Ascending aorta (tissue), 2 donors: ENCODE measurements around the gene CFAP119. TPM values are rescaled to one million over a fixed set of nuclear protein-coding genes. Genes with fewer than 3 reads are reported as not detected.

Source experiments
- DNase-seq, 2 donors: peaks; one replicate each; pipeline ENCODE4 v3.0.0-alpha.2; 2019; ENCODE audit warnings: low spot score in 2 of 2
- H3K27ac ChIP-seq, 2 donors: fragments of 200-600 bp; sonication (generic); one replicate each; pipeline ENCODE4 v1.5.1; 2016 to 2017; ENCODE audit warnings: mild to moderate bottlenecking in 1 of 2
- H3K27me3 ChIP-seq: fragments of 200-600 bp; sonication (generic); one replicate; pipeline ENCODE4 v1.5.1; 2017
- H3K36me3 ChIP-seq, 2 donors: fragments of 200-600 bp; sonication (generic); one replicate each; pipeline ENCODE4 v1.5.1; 2016
- H3K4me1 ChIP-seq, 2 donors: fragments of 200-600 bp; sonication (generic); one replicate each; pipeline ENCODE4 v1.5.1; 2016 to 2017; ENCODE audit warnings: mild to moderate bottlenecking in 1 of 2
- H3K4me3 ChIP-seq, 2 donors: fragments of 200-600 bp; sonication (generic); one replicate each; pipeline ENCODE4 v1.5.1; 2016 to 2017; ENCODE audit warnings: mild to moderate bottlenecking in 1 of 2
- H3K9me3 ChIP-seq, 2 donors: fragments of 200-600 bp; sonication (generic); one replicate each; pipeline ENCODE4 v1.5.1; 2016
- intact Hi-C: fragments of 100-400 bp; cut with DNase I; formaldehyde crosslinking; loops from one replicate; pipeline ENCODE4 v1.15.1; 2023
- total RNA-seq: library from RNA; depleted of rRNA; stranded (reverse); fragments of >200 nt; gene quantifications from one replicate; pipeline ENCODE4 v1.1.0, GENCODE V29; 2016
- TF ChIP-seq, protein P1 (sequence below), 3 experiments: fragments of 200-600 bp in 2 of 3; fragments of 450-650 bp in 1 of 3; sonication (generic) in 2 of 3; IDR thresholded peaks; one replicate each; pipeline ENCODE4 v1.5.1; 2016 to 2019; ENCODE audit warnings: antibody characterized with exemption in 3 of 3, mild to moderate bottlenecking in 1 of 3, moderate library complexity in 1 of 3

Gene CFAP119
- total RNA-seq, 1 donor from 2014 or later, result not detected

DNA sequence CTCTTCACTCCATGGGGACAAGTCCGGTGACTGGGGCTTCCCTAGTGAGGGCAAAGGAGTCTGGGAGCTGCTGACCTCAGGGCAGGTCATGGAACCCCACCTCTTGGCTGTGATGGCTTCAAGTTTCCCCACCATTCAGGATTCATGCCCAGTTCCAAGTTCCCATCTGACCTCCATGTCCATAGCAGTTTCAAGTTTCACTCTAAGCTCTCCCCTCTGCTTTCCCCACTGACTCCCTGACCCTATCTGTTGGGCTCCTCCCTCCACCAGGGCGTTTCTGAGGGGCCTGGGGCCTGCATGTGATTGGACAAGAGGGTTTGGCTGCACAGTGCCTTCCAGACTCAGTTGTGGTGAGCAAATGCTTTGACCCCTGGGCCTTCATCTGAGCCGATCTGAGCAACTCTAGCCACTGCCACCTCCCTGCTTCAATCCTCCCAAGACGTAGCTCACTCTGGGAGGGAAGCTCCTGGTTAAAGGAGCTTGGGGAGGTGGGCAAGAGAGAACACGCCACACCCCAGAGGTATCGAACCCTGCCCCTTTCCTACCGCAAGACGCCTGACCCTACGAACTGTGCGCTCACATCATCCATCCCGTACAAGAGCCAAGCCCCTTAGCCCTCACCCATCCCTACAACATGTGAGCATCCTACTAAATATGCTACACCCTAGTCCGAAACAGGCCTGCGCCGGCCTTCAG, 16.8 kb upstream of the CFAP119 start:
- intact Hi-C loops, result loop anchor here (5.0 kb wide), 1 partner anchor 34 kb away; no protein-coding TSS in a partner anchor
- no peak overlapping the region for H3K27ac ChIP-seq
- no peak overlapping the region for H3K4me3 ChIP-seq
- no peak for DNase-seq
- TF ChIP-seq, protein P1, sequence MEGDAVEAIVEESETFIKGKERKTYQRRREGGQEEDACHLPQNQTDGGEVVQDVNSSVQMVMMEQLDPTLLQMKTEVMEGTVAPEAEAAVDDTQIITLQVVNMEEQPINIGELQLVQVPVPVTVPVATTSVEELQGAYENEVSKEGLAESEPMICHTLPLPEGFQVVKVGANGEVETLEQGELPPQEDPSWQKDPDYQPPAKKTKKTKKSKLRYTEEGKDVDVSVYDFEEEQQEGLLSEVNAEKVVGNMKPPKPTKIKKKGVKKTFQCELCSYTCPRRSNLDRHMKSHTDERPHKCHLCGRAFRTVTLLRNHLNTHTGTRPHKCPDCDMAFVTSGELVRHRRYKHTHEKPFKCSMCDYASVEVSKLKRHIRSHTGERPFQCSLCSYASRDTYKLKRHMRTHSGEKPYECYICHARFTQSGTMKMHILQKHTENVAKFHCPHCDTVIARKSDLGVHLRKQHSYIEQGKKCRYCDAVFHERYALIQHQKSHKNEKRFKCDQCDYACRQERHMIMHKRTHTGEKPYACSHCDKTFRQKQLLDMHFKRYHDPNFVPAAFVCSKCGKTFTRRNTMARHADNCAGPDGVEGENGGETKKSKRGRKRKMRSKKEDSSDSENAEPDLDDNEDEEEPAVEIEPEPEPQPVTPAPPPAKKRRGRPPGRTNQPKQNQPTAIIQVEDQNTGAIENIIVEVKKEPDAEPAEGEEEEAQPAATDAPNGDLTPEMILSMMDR (IDR thresholded peaks at IDR 0.05), result no peak
- H3K36me3 ChIP-seq, result peaks cover 21 to 27% of the 10 kb centered on the region in 2 donors
- no peaks in the 10 kb centered on the region for H3K9me3 ChIP-seq
- peaks cover 2 to 13% of the 10 kb centered on the region in 2 donors for H3K4me1 ChIP-seq
- H3K27me3 ChIP-seq, result no peaks in the 10 kb centered on the region

DNA sequence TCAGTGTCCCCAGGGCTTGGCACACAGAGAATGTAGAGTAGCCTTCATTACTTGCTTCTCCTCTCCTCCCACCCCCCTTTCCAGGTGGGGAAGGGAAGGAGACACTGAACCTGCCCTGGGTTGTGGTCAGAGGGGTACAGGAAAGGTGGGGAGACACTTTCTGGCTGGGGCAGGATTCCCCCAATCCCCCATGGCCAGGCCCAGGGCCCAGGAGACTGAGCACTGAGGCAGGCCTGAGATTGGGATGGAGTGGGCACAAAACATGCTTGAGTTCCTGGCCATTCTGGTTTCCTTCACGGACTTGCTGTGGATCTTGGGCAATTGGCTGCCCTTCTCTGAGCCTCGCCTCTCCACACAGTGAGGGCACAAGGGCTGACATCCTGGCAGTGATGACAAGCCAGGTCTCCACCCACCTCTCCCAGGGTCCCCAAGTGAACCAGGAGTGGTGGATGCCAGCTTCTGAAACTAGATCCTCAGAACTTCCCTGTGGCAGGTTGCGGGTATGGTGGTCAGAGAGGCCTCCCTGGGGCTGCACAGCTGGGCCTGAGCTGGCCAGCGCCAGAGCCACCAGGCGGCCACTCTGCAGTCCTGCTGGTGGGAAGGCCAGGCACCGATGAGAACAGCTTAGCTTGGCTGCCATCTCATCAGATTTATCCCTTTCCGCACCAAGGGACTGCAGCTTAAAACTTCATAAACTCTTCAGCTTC, 15.9 kb upstream of the CFAP119 start:
- Histone ChIP-seq H3K36me3 (peaks cover 17 to 27% of the 10 kb centered on the region in 2 donors), H3K9me3 (no peaks in the 10 kb centered on the region), H3K27ac (peak overlapping the region; percentile 22 to 30), H3K27me3 (no peaks in the 10 kb centered on the region), H3K4me1 (peaks cover 2 to 13% of the 10 kb centered on the region in 2 donors), H3K4me3 (no peak overlapping the region)
- DNase-seq, result no peak
- intact Hi-C loops, result loop anchor here (5.0 kb wide), 1 partner anchor 35 kb away; no protein-coding TSS in a partner anchor
- TF ChIP-seq, protein P1 (IDR thresholded peaks at IDR 0.05), result no peak

DNA sequence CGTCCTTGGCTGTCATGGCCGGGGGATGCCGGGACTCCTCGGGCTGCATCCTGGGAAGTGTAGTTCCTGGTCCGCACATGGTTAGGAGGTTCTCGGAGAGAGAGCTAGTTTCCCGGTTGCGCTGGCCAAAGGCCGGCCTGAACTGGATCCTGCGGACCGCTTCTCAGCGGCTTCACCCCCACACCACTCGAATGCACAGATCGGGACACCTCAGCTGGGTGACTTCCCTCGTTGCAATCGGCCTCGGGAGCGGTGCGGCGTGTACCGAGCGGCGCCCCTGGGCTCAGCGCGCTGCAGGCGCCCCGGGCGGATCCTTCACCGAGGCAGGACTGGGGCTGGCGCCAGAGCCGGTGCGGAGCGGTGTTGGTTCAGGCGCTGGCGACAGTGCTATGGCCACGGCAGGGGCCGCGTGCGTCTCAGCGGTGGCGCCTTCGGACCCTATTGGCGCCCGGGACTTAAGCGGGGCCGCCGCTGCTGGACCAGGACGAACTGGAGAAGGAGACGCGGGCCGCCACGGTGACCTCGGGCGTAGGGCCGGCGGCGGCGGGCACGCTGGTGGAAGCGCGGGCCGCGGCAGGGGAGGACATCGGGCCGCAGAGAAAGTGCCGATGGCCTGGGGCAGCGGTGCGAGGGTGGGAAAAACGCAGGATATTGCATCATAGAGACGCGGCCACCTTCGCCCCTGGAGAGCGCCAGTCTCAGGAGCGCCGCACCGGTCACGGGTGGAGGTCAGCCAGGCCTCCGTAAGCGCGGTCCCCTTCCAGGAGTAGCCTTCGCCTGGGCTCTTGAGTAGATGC, 13.7 kb upstream of the CFAP119 start:
- Histone ChIP-seq H3K36me3 (peaks cover 27 to 34% of the 10 kb centered on the region in 2 donors), H3K9me3 (no peaks in the 10 kb centered on the region), H3K4me3 (peak overlapping the region; percentile 75 to 86), H3K27ac (peak overlapping the region; percentile 79 to 86), H3K27me3 (no peaks in the 10 kb centered on the region), H3K4me1 (peaks cover 2 to 13% of the 10 kb centered on the region in 2 donors)
- intact Hi-C loops, result loop anchor here (5.0 kb wide), 1 partner anchor 37 kb away; no protein-coding TSS in a partner anchor
- peak; percentile 32 to 90 for DNase-seq
- TF ChIP-seq, protein P1 (IDR thresholded peaks at IDR 0.05), result no peak

DNA sequence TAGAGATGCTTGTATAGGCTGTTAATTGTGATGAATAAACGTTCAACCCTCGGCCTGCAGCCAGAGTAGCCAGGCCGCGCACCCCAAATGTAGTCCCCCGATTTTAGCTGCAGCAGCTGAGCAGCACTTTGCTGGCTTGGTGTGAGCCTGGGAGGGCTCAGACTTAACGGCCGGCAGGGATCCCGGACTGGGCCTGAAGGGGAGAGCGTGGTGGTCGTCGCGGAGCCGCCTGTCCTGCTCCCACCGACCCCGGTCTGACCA, 13.2 kb upstream of the CFAP119 start:
- TF ChIP-seq, protein P1 (IDR thresholded peaks at IDR 0.05), result no peak
- intact Hi-C loops, result loop anchor here (5.0 kb wide), 1 partner anchor 37 kb away; no protein-coding TSS in a partner anchor
- Histone ChIP-seq H3K4me1 (peaks cover 2 to 13% of the 10 kb centered on the region in 2 donors), H3K4me3 (peak overlapping the region; percentile 75 to 86), H3K36me3 (peaks cover 32 to 39% of the 10 kb centered on the region in 2 donors), H3K9me3 (no peaks in the 10 kb centered on the region), H3K27me3 (no peaks in the 10 kb centered on the region), H3K27ac (peak overlapping the region; percentile 79 to 86)
- no peak for DNase-seq

DNA sequence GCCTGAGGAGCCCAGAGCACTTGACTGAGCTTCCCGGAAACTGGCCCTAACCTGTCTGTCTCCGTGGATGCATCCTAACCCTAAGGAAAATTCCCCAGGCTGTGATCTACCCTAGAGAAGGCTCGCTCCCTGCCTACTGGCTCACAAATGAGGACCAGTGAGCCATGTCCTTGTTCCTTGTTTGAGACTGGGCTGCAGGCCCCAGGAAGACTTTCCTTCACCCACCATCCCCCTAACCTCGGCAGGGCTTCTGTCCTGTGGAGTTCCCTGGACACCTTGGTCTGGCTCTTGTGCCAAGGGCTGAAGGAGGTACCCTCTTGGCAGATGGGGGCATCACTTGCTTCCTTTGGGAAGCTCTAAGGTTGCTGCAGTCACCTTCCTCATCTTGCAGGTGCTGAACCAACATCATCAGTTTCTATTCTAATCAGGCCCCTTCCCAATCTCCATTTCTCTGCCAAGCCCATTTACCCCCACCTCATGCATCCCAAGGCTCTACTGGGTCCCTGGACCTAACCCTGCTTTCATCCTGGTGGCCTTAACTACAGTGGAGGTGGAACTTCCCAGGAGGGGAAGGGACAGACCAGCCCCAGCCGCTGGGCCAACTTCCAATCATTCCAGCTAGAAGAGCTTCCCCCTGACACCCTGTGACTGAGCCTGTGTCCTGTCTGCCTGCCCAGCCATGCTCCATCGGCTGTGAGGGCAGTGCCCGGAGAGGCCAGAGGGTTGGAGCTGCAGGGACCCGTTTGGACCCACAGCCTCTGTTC, 12.7 kb upstream of the CFAP119 start:
- no peak for DNase-seq
- Histone ChIP-seq H3K4me1 (peaks cover 2 to 13% of the 10 kb centered on the region in 2 donors), H3K27me3 (no peaks in the 10 kb centered on the region), H3K36me3 (peaks cover 37 to 44% of the 10 kb centered on the region in 2 donors), H3K4me3 (peak overlapping the region; percentile 75 to 86), H3K9me3 (no peaks in the 10 kb centered on the region), H3K27ac (peak overlapping the region; percentile 79 to 86)
- intact Hi-C loops, result loop anchor here (5.0 kb wide), 1 partner anchor 38 kb away; no protein-coding TSS in a partner anchor
- TF ChIP-seq, protein P1 (IDR thresholded peaks at IDR 0.05), result no peak
